Measurements from ENCODE around the gene DTNA.
A peak's percentile ranks its signal among the peaks of the same experiment; 100 is the strongest.
"Not testable (repeated sequence)": the region's sequence is repeated elsewhere in the genome, so short reads cannot be mapped to it uniquely, and the experiment has no call there.

The DTNA gene

GRCh38 chr18:34904994-34905393 is 194.9 kb downstream of the DTNA start:
- no peak for DNase-seq (ENCODE audit: low read depth)

GRCh38 chr18:34906985-34907384 is 196.9 kb downstream of the DTNA start:
- DNase-seq (ENCODE audit: low read depth), result not testable (repeated sequence)

GRCh38 chr18:34909637-34910364 is 199.7 kb downstream of the DTNA start:
- no peak for DNase-seq (ENCODE audit: low read depth)

- DNase-seq (ENCODE audit: low read depth), result no peak
Measured at GRCh38 chr18:34911081-34911480, 201.0 kb downstream of the DTNA start.

GRCh38 chr18:34911661-34912384 is 201.7 kb downstream of the DTNA start:
- DNase-seq (ENCODE audit: low read depth), result peak; percentile 39

- DNase-seq (ENCODE audit: low read depth), result no peak
Measured at GRCh38 chr18:34913837-34914661, 204.0 kb downstream of the DTNA start.

- no peak for DNase-seq (ENCODE audit: low read depth)
Measured at GRCh38 chr18:34915046-34915445, 204.9 kb downstream of the DTNA start.

GRCh38 chr18:34916539-34916938 is 206.4 kb downstream of the DTNA start:
- DNase-seq (ENCODE audit: low read depth), result not testable (repeated sequence)

GRCh38 chr18:34918856-34919255 is 208.8 kb downstream of the DTNA start:
- DNase-seq (ENCODE audit: low read depth), result no peak

- no peak for DNase-seq (ENCODE audit: low read depth)
Measured at GRCh38 chr18:34921226-34921625, 211.1 kb downstream of the DTNA start.

GRCh38 chr18:34921811-34922385 is 211.8 kb downstream of the DTNA start:
- no peak for DNase-seq (ENCODE audit: low read depth)

GRCh38 chr18:34922594-34922993 is 212.5 kb downstream of the DTNA start:
- not testable (repeated sequence) for DNase-seq (ENCODE audit: low read depth)

- DNase-seq (ENCODE audit: low read depth), result no peak
Measured at GRCh38 chr18:34923911-34924310, 213.8 kb downstream of the DTNA start.

GRCh38 chr18:34926683-34927082 is 216.6 kb downstream of the DTNA start:
- no peak for DNase-seq (ENCODE audit: low read depth)

GRCh38 chr18:34928088-34928753 is 218.1 kb downstream of the DTNA start:
- DNase-seq (ENCODE audit: low read depth), result no peak

- no peak for DNase-seq (ENCODE audit: low read depth)
Measured at GRCh38 chr18:34928754-34929335, 218.7 kb downstream of the DTNA start.

- peak; percentile 73 for DNase-seq (ENCODE audit: low read depth)
Measured at GRCh38 chr18:34929336-34929780, 219.3 kb downstream of the DTNA start.

GRCh38 chr18:34932363-34932762 is 222.3 kb downstream of the DTNA start:
- DNase-seq (ENCODE audit: low read depth), result no peak

GRCh38 chr18:34932792-34933466 is 222.8 kb downstream of the DTNA start:
- DNase-seq (ENCODE audit: low read depth), result no peak

GRCh38 chr18:34933909-34934661 is 224.0 kb downstream of the DTNA start:
- DNase-seq (ENCODE audit: low read depth), result no peak

Data from HS-27A (cell line).